NCI-H526 treated with DMSO at 0.1 percent for 48 hours (cell line): ENCODE data around the gene C9orf78.
"Not testable (repeated sequence)": the region's sequence is repeated elsewhere in the genome, so short reads cannot be mapped to it uniquely, and the experiment has no call there.

ENCODE experiments used
- DNase-seq: peaks from one replicate; lab custom pipeline; 2025; lab: John Stamatoyannopoulos, UW

C9orf78 gene

DNA sequence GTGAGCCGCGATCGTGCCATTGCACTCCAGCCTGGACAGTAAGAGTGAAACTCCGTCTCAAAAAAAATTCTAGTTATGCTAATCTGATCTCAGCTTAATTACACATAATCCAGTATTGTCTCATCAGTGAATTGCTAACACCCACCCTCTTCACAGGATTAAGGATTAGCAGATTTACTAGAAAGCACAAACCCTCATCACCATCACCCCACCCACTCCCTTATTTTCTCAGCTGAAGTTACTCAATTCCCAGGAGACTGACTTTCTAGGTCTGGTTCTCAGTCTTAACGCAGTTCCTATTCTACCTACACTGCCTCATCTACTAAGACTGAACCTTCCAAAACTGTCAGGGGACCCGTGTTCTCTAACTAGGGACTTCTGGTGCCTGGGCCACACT, 23.1 kb downstream of the C9orf78 start:
- no peak for DNase-seq

DNA sequence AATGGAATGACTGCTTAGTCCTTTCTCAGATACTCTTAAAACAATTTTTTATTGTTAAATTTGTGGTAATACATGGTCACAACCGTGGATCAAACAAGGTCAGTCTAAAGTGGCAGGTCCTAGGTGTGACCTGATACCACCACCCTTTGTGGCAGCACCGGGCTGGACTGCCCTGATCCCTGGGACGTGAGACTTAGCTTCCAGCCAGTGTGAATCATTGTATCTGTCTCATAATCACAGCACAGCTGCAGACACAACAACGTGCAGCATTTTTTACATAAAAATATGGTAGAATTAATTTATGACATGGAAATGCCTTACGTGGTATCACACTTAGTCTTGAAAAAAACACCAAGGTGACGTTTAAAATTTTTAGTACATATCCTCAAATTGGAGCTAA, 24.3 kb downstream of the C9orf78 start:
- DNase-seq = no peak

DNA sequence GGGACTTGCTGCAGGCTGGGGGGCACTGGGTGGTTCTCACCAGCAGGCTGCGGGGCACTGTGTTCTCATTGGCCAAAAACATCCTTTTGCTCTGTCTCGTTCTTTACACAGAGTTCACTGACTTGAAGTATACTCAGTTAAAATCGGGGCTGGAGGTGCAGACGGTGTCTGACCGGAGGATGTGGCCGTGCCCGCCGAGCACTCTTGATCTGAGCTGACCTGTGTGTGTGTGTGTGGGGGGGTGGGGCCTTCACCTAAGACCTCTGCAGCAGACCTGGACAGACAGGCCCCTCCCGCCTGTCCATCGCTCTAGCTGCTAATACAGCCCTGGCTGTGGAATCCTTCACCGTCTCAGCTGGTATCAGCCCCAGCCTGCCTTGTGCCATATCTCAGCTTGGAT, 25.0 kb downstream of the C9orf78 start:
- no peak for DNase-seq

DNA sequence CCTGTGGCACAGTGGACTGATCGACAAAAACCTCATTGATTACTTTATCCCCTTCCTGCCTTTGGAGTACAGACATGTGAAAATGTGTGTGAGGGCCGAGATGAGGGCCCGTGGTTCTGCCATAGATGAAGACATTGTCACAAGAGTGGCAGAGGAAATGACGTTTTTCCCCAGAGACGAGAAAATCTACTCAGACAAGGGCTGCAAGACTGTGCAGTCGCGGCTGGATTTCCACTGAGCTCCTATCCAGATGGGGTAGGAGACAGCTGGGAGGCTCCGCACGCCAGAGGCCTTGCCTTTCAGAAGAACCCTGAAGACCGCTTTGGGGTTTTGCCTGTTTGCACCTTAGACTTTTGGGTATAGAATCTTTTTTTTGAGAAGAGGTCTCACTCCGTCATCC, 25.7 kb downstream of the C9orf78 start:
- no peak for DNase-seq

DNA sequence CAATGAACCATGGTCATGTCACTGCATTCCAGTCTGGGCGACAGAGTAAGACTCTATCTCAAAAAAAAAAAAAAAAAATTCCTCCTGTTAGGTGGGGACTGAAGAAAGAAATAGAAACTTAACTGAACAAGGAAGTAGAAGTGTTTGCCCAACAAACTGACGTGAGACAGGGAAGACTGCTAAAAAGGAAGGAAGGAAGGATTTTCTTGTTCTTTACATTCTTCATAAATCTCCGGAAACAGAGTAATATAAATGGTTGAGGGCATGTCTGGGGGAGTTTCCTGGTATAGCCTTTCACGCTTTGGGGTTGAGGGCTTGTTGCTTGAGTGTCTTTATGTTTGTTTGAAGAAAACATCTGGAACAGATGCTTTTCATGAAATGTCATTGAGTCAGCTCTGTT, 29.0 kb downstream of the C9orf78 start:
- no peak for DNase-seq

DNA sequence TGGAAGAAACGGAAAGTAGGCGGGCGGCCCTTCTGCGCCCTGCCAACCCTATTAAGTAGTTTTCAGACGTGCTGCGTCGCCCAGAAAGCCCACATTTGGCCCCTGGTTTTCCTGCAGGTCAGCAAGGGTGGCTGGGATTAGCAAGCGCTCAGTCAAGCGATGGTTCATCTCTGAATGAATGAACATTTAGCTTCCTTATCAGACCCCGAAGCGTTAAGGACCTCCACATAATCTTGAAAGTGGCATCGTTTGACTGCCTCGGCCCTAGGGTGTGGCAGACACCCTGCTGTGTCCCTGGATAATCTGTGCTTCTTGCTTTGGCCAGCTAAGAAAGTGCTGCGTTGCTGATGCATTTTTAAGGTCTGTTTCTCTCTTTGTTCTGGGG, 31.4 kb downstream of the C9orf78 start:
- DNase-seq = no peak

DNA sequence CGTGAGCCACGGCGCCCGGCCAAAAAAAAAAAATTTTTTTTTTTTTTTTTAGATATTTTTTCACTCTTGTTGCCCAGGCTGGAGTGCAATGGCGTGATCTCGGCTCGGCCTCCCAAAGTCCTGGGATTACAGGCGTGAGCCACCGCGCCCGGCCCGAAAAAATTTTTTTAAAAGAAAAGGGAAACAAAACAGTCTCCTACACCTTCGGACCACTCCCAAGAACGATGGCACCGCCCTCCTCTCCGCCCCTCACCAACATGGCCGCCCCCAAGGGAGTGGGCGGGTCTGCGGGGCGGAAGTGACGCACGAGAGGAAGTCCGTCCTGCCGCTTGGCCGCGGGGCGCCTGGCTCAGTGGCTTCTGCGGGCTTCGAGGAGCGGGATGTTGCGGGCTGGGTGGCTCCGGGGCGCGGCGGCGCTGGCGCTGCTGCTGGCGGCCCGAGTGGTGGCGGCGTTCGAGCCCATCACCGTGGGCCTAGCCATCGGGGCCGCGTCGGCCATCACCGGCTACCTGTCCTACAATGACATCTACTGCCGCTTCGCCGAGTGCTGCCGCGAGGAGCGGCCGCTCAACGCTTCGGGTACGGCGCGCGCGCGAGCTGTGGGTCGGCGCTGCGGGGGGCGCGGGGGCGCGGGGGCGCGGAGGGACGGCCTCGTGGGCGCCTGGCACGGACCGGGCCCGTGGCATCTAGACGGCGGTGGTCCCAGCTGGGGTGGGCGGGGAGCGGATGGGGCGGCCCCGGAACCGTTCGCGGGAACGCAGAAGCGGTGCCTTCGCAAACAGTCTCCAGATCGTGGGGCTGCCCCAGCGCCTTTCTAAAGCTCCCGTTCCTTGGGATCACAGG, 32.0 kb downstream of the C9orf78 start, which contains the start of gene TOR1B:
Gene TOR1B (plus strand): TSS at position 352 of the 843 bp plus-strand sequence. CDS start 29 bp downstream, at position 381.
- peak; percentile 49 for DNase-seq

DNA sequence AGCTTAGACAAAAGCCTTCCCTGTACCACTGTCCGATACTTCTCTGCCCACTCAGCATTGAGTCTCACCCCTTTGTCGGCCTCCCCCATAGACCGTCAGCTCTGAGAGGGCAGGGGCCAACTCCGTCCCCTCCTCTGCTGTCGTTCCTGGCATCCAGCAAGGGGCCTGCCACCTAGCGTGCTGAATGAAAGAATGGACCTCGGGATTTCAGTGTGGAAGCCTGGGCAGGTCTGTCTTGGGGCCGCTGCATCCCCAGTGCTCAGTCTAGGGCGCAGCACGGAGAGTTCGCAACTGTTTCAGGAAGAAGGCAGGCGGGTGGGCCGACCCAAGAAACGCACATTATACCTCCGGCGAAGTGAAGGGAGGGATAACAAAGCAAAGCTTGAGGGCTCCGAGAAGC, 33.6 kb downstream of the C9orf78 start:
- no peak for DNase-seq

DNA sequence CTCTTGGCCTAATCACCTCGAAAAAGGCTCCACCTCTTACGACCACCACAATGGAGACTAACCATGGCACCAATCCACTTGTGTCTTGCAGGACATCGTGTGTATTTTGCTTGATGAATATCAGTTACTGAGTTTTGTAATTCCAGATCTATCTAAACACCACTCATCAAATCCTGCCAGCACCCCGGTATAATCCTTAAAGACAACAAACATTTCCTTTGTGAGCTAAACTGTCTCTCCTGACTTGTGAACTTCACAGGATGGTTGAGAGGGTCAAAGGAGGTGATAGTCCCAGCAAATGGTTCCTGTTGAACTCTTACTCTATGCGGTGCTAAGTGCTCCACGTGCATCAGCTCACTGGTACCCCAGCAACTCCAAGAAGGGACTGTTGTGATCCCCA, 36.1 kb downstream of the C9orf78 start:
- no peak for DNase-seq

DNA sequence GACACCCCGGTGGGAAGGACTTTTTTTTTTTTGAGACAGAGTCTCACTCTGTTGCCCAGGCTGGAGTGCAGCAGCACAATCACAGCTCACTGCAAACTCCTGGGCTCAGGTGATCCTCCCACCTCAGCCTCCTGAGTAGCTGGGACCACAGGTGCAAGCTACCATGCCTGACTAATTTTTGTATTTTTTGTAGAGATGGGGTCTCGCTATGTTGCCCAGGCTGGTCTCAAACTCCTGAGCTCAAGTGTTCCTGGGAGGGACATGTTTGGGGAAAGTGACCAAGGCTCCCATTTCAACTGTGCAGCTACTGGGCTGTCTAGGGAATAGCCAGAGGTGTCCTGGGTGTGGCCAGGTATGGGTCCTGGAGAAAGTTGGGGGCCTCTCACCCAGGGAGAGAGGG, 39.0 kb downstream of the C9orf78 start:
- DNase-seq = not testable (repeated sequence)

DNA sequence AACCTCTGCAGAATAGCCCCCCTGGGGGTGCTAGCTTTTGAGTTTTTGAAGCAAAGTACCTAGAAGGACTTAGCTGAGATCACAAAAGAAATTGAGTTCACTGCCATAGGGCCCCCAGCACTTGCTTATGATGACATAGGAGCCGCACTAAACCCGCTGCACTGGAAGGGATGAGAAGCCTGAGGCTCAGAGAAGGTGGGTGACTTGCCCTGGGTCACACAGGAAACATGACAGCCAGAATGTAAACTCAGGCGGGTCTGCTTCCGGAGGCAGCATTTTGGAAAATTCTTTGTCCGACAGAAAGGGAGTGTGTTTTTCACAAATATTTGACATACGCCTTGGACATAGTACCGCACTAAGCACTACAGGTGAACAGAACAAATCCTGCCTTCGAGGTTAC, 40.5 kb downstream of the C9orf78 start:
- no peak for DNase-seq

DNA sequence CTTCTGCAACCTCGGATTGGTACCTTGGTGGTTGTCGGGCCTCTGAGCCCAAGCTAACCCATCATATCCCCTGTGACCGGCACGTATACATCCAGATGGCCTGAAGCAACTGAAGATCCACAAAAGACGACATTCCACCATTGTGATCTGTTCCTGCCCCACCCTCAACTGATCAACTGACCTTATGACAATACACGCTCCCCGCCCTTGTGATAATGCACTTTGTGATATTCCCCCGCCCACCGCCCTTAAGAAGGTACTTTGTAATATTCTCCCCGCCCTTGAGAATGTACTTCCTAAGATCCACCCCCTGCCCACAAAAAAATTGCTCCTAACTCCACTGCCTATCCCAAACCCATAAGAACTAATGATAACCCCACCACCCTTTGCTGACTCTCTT, 48.6 kb downstream of the C9orf78 start:
- no peak for DNase-seq

DNA sequence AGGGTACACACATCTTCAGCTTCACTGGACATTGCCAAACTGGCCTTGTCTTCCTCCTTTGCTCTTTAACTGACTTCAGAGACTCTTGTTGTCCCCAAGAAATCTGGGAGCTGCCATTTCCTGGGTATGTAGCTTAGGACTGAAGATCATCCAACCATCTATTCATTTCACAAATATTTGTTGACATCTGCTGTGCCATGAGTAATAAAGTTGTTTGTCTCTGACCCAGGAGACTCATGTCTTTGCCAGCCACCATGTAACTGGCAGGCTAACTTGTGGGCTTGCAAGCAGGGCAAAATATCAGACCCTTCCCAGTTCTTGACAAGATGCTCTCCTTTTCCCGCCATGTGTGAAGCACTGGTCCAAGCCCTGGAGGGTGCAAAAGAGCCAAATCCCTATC, 49.2 kb downstream of the C9orf78 start:
- DNase-seq = no peak

DNA sequence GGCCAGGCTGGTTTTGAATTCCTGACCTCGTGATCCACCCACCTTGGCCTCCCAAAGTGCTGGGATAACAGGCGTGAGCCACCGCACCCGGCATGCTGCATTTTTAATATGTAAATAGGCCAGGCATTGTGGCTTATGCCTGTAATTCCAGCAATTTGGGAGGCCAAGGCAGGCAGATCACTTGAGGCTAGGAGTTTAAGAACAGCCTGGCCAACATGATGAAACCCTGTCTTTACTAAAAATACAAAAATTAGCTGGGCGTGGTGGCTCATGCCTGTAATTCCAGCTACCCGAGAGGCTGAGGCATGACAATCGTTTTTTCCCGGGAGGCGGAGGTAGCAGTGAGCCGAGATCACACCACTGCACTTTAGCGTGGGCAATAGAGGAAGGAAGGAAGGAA, 50.1 kb downstream of the C9orf78 start:
- not testable (repeated sequence) for DNase-seq

DNA sequence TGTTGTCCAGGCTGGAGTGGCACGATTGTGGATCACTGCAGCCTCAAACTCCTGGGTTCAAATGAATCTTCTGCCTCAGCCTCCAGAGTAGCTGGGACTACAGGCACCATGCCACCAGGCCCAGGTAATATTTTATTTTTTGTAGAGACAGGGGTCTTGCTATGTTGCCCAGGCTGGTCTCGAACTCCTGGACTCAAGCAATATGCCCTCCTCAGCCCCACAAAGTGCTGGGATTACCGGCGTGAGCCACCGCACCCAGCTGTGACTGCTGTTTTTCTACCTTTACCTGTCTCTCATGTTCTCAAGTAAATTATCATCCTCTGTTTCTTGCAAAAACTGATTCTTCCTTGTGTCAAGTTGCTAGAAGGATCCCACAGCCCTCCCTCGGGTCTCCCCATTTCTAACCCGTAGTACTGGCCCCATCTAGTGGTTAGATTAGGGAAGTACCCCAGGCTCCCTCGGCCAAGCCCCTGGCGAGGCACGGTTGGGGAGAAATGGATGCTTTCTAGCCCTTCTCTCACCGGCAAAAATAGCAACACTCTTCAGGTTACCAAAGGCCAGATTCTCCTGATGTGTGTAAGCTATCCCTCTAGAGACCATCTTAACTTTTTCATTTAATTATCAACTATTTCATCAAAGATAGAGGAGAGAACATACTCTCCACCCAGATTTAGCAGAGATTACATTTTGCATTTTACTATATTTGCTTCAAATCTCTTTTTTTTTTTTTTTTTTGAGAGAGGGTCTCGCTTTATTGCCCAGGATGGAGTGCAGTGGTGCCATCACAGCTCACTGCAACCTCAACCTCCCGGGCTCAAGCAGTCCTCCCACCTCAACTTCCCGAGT, 51.3 kb downstream of the C9orf78 start:
- DNase-seq = no peak

DNA sequence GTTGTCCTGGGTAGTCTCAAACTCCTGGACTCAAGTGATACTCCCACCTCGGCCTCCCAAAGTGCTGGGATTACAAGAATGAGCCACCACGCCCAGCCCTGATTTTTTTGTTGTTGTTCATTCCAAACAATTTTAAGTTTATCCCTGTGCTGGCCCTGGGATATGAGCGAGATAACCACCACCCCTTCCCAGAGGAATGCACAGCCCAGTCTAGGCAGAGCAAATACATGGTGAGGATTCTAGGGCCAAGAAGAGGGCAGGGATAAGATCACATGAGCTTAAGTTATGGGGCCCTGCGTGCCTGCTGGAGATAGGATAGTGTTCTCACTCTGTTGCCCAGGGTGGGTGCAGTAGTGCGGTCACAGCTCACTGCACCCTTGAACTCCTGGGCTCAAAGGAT, 53.1 kb downstream of the C9orf78 start:
- no peak for DNase-seq

DNA sequence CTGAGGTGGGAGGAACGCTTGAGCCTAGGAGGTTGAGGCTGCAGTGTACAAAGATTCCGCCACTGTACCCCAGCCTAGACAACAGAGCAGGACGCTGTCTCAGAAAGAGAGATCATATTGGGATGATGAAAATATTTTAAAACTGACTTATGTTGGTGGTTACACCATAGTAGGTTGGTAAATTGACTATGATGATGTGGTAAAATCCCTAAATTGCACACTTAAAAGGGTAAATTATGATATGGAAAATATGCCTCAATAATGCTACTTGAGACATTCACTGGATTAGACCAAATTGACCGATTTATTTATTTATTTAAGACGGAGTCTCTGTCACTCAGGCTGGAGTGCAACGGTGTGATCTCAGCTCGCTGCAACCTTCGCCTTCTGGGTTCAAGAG, 53.9 kb downstream of the C9orf78 start:
- no peak for DNase-seq

DNA sequence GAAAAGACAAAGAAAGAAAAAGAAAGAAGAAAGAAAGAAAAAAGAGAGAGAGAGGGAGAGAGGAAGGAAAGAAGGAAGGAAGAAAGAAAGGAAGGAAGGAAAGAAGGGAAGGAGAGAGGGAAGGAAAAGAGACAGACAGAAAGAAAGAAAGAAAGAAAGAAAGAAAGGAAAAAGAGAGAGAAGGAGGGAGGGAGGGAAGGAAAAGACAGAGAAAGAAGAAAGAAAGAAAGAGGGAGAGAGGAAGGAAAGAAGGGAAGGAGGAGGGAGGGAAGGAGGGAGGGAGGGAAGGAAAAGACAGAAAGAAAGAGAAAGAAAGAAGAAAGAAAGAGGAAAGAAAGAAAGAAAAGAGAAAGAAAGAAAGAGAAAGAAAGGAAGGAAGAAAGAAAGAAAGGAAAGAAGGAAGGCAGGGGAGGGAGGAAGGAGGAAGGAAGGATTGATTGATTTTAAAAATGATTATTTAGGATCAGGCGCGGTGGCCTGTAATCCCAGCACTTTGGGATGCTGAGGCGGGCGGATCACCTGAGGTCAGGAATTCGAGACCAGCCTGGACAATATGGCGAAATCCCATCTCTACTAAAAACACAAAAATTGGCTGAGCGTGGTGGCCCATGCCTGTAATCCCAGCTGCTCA, 55.4 kb downstream of the C9orf78 start:
- no peak for DNase-seq

DNA sequence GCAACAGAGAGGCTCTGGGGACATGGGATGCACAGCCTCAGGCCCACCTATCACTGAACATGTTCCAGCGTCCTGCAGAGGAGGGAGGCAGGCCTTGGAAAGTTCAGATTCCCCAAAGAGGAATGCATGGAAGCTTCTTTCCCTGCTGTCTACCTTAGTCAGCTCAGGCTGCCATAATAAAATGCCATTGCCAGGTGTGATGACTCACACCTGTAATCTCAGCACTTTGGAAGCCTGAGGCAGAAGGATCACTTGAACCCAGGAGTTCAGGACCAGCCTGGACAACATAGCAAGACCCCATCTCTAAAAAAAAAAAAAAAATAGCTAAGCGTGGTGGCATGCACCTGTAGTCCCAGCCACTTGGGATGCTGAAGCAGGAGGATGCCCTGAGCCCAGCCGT, 56.6 kb downstream of the C9orf78 start:
- no peak for DNase-seq

DNA sequence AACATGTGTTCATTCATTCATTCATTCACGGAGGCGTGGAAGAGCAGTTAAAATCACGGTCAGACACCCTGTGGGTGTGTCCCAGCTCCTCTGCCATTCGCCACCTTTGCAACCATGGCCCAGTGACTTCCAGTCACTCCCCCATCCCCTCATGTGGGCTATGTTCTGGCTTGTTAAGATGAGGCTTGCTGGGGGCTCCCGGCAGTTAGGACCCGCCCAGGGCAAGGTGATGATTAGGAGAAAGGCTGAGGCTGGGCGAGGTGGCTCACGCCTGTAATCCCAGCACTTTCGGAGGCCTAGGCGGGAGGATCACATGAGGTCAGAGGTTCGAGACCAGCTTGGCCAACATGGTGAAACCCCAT, 57.3 kb downstream of the C9orf78 start:
- no peak for DNase-seq
